OCI-LY7 (cell line): ENCODE data around the gene PHOX2A.

Source experiments
- CTCF ChIP-seq: fragments of 200-600 bp; sonication (generic); conservative IDR thresholded peaks from 2 replicates; pipeline ENCODE4 v1.5.1; 2014; ENCODE audit warnings: mild to moderate bottlenecking, antibody characterized with exemption, low read length, moderate library complexity, mixed read lengths
- EZH2phosphoT487 ChIP-seq: fragments of 200-600 bp; sonication (generic); IDR thresholded peaks from 2 replicates; pipeline ENCODE4 v1.6.1; 2018; ENCODE audit warnings: low read depth, borderline replicate concordance, mild to moderate bottlenecking, mixed run types, antibody characterized with exemption, low read length, moderate library complexity, mixed read lengths

GRCh38 chr11:72234920-72235319, 9.1 kb downstream of the PHOX2A start:
- TF ChIP-seq CTCF, result no peak
- no peak for TF ChIP-seq EZH2phosphoT487
